Natural killer cell (primary cell): ENCODE measurements around the gene COP1. TPM values are rescaled to one million over a fixed set of nuclear protein-coding genes. Genes with fewer than 3 reads are reported as not detected.

Experiments
- ATAC-seq, 3 donors: fragments of 150-1000 bp in 2 of 3; fragments of 200-7000 bp in 1 of 3; cut with Tn5 transposase; 1 replicate in 1 of 3; 2 replicates in 2 of 3; pipeline ENCODE4 v1.10.0; 2021; ENCODE audit warnings: mild to moderate bottlenecking in 2 of 3, moderate library complexity in 2 of 3
- DNase-seq, 2 donors: peaks; one replicate each; pipeline versions ENCODE4 v3.0.0 to v3.0.0-alpha.2; 2013 to 2021; ENCODE audit warnings: mixed read lengths in 1 of 2
- H3K27ac ChIP-seq: one replicate; pipeline ENCODE4 v1.5.1; 2013; ENCODE audit warnings: mild to moderate bottlenecking, low read length
- H3K27me3 ChIP-seq: one replicate; pipeline ENCODE4 v1.6.1; 2013; ENCODE audit warnings: low read length; ENCODE audit not compliant: control insufficient read depth, insufficient read depth
- H3K36me3 ChIP-seq: one replicate; pipeline ENCODE4 v1.6.1; 2013; ENCODE audit warnings: low read length; ENCODE audit not compliant: control insufficient read depth, insufficient read depth
- H3K4me1 ChIP-seq: one replicate; pipeline ENCODE4 v1.6.1; 2013; ENCODE audit warnings: low read length; ENCODE audit not compliant: control insufficient read depth, insufficient read depth
- H3K4me3 ChIP-seq: one replicate; pipeline ENCODE4 v1.5.1; 2013; ENCODE audit warnings: low read length
- H3K9me3 ChIP-seq: one replicate; pipeline ENCODE4 v1.6.1; 2013; ENCODE audit warnings: low read length; ENCODE audit not compliant: control insufficient read depth, insufficient read depth
- H3K27ac Mint-ChIP-seq, 2 donors: one replicate each; pipeline ENCODE4 v1.8.0; 2022; ENCODE audit warnings: mild to moderate bottlenecking in 2 of 2, mixed read lengths in 2 of 2, moderate library complexity in 1 of 2
- H3K27me3 Mint-ChIP-seq, 2 donors: one replicate each; pipeline ENCODE4 v1.8.0; 2022; ENCODE audit warnings: low read depth in 2 of 2, mixed read lengths in 2 of 2
- H3K36me3 Mint-ChIP-seq: one replicate; pipeline ENCODE4 v1.8.0; 2022; ENCODE audit warnings: mixed read lengths
- H3K4me1 Mint-ChIP-seq, 2 donors: one replicate each; pipeline ENCODE4 v1.8.0; 2022; ENCODE audit warnings: mixed read lengths in 2 of 2
- H3K4me3 Mint-ChIP-seq: one replicate; pipeline ENCODE4 v1.8.0; 2022; ENCODE audit warnings: mild to moderate bottlenecking, moderate library complexity, mixed read lengths
- H3K9me3 Mint-ChIP-seq, 2 donors: one replicate each; pipeline ENCODE4 v1.8.0; 2022; ENCODE audit warnings: mixed read lengths in 2 of 2
- CTCF ChIP-seq: fragments of 200-600 bp; IDR thresholded peaks from one replicate; pipeline ENCODE4 v1.8.0; 2022; ENCODE audit warnings: antibody characterized with exemption
- WGBS: methylation state at CpG from one replicate; pipeline ENCODE4 v1.1.7; 2013; ENCODE audit warnings: missing lambda C conversion rate; ENCODE audit not compliant: insufficient coverage; 5-methylcytosine and 5-hydroxymethylcytosine counted together
- intact Hi-C: fragments of 100-400 bp; cut with micrococcal nuclease; formaldehyde crosslinking; loops from one replicate; pipeline ENCODE4 v1.14.2; 2022
- total RNA-seq, 4 donors: library from RNA; stranded (reverse); fragments of 120-200 nt in 1 of 4; gene quantifications; one replicate each; pipeline versions ENCODE4 v1.2.3 to v1.2.4, GENCODE V29; 2013 to 2022

The COP1 gene
- total RNA-seq, 3 donors from 2014 or later (not counting 1 experiment from before 2014, with no cell fraction given) = 56.2 to 70.9 (median 60.9) TPM

GRCh38 chr1:176068901-176069300 is 138.2 kb downstream of the COP1 start:
- WGBS = 99% methylated on average over 4 of the region's 5 CpGs
- no peaks in the 10 kb centered on the region for H3K36me3 ChIP-seq
- no peaks in the 10 kb centered on the region for H3K4me1 ChIP-seq
- DNase-seq (no peak), ATAC-seq (no peak)
- no peaks in the 10 kb centered on the region for H3K9me3 ChIP-seq
- H3K9me3 Mint-ChIP-seq = no peaks in the 10 kb centered on the region
- TF ChIP-seq CTCF = no peak
- H3K27ac ChIP-seq = no peak overlapping the region
- no peak overlapping the region for H3K27ac Mint-ChIP-seq
- intact Hi-C loops = no loop called here
- no peak overlapping the region for H3K4me3 Mint-ChIP-seq
- H3K4me1 Mint-ChIP-seq = peaks cover 16 to 24% of the 10 kb centered on the region in 2 donors
- H3K27me3 Mint-ChIP-seq = no peaks in the 10 kb centered on the region
- peaks cover 8% of the 10 kb centered on the region for H3K36me3 Mint-ChIP-seq
- no peaks in the 10 kb centered on the region for H3K27me3 ChIP-seq
- H3K4me3 ChIP-seq = no peak overlapping the region

DNA sequence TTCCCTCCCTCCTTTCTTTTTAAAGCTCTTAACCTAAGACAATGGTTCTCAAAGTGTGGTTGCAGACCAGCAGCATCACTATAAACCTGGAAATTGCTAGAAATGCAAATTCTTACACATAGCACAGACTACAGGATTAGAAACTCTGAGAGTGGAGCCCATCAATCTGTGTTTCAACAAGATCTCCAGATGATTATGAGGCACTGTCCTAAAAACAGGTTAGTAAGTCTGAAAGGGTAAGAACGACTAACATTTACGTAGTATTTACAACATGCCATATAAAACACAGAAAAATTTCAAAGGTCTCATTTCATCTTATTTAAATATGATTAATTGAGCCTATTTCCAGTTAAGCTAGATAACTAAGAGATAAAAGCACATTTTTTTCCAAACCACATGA is 138.8 kb downstream of the COP1 start:
- ATAC-seq (no peak), DNase-seq (no peak)
- Histone ChIP-seq H3K4me1 (no peaks in the 10 kb centered on the region), H3K27me3 (no peaks in the 10 kb centered on the region), H3K9me3 (no peaks in the 10 kb centered on the region), H3K4me3 (no peak overlapping the region), H3K27ac (no peak overlapping the region), H3K36me3 (no peaks in the 10 kb centered on the region)
- intact Hi-C loops = no loop called here
- H3K27ac Mint-ChIP-seq = no peak overlapping the region
- no peaks in the 10 kb centered on the region for H3K27me3 Mint-ChIP-seq
- H3K36me3 Mint-ChIP-seq = peaks cover 8% of the 10 kb centered on the region
- WGBS = no CpG with 5 or more reads among the region's 2 CpGs
- no peak for TF ChIP-seq CTCF
- peaks cover 16 to 24% of the 10 kb centered on the region in 2 donors for H3K4me1 Mint-ChIP-seq
- no peak overlapping the region for H3K4me3 Mint-ChIP-seq
- no peaks in the 10 kb centered on the region for H3K9me3 Mint-ChIP-seq

- Histone ChIP-seq H3K27me3 (no peaks in the 10 kb centered on the region), H3K27ac (no peak overlapping the region), H3K4me3 (no peak overlapping the region), H3K9me3 (no peaks in the 10 kb centered on the region), H3K4me1 (no peaks in the 10 kb centered on the region), H3K36me3 (no peaks in the 10 kb centered on the region)
- DNase-seq (no peak), ATAC-seq (no peak)
- Mint-ChIP-seq H3K4me1 (peaks cover 14 to 24% of the 10 kb centered on the region in 2 donors), H3K4me3 (no peak overlapping the region), H3K27me3 (no peaks in the 10 kb centered on the region), H3K9me3 (no peaks in the 10 kb centered on the region), H3K27ac (no peak overlapping the region), H3K36me3 (peaks cover 8% of the 10 kb centered on the region)
- 93% methylated on average over 1 of the region's 1 CpG for WGBS
- intact Hi-C loops = no loop called here
- TF ChIP-seq CTCF = no peak
Observed at GRCh38 chr1:176066709-176067108, 140.4 kb downstream of the COP1 start.

GRCh38 chr1:176058686-176059085 is 148.4 kb downstream of the COP1 start:
- no peaks in the 10 kb centered on the region for H3K9me3 Mint-ChIP-seq
- no peak for TF ChIP-seq CTCF
- Histone ChIP-seq H3K4me3 (no peak overlapping the region), H3K9me3 (no peaks in the 10 kb centered on the region), H3K27ac (no peak overlapping the region), H3K27me3 (no peaks in the 10 kb centered on the region), H3K4me1 (no peaks in the 10 kb centered on the region), H3K36me3 (peaks cover 3% of the 10 kb centered on the region)
- H3K27me3 Mint-ChIP-seq = no peaks in the 10 kb centered on the region
- peaks cover 6 to 10% of the 10 kb centered on the region in 2 donors for H3K4me1 Mint-ChIP-seq
- DNase-seq (no peak), ATAC-seq (no peak)
- WGBS = 43% methylated on average over 1 of the region's 2 CpGs
- H3K4me3 Mint-ChIP-seq = no peak overlapping the region
- intact Hi-C loops = no loop called here
- H3K36me3 Mint-ChIP-seq = no peaks in the 10 kb centered on the region
- no peak overlapping the region for H3K27ac Mint-ChIP-seq
